Posterior vena cava (tissue), 2 donors: Measurements from ENCODE around the gene C14orf39. TPM values are rescaled to one million over a fixed set of nuclear protein-coding genes. Genes with fewer than 3 reads are reported as not detected.
"Not testable (repeated sequence)": the region's sequence is repeated elsewhere in the genome, so short reads cannot be mapped to it uniquely, and the experiment has no call there.

Experiments used
- DNase-seq: peaks from one replicate; pipeline ENCODE4 v3.0.0-alpha.2; 2020; ENCODE audit warnings: low spot score
- intact Hi-C, 2 donors: fragments of 100-400 bp; cut with DNase I; formaldehyde crosslinking; loops; one replicate each; pipeline versions ENCODE4 v1.14.1 to v1.14.2; 2022 to 2023
- total RNA-seq, 2 donors: library from RNA; stranded (reverse); fragmentation: NEBNext Ultra II Directional; extraction: Animal tissue kit (Norgen Biotek cat#: 25700); gene quantifications; one replicate each; pipeline ENCODE4 v1.2.1, GENCODE V29; 2021
- donor health status: DM: yes; HTN: yes; CAD: no.
- donor health status: DM: yes; HTN: yes; CAD: no.

The C14orf39 gene
- total RNA-seq, 2 donors from 2014 or later = 0.43 TPM; not detected in 1

- no peak for DNase-seq
- intact Hi-C loops = no loop called here
Observed at GRCh38 chr14:60505448-60505847, 19.6 kb upstream of the C14orf39 start.

GRCh38 chr14:60502541-60502940, 16.7 kb upstream of the C14orf39 start:
- intact Hi-C loops = no loop called here
- no peak for DNase-seq

GRCh38 chr14:60495946-60496345, 10.1 kb upstream of the C14orf39 start:
- intact Hi-C loops = no loop called here
- DNase-seq = no peak

- intact Hi-C loops = no loop called here
- no peak for DNase-seq
Observed at GRCh38 chr14:60490270-60490669, 4.4 kb upstream of the C14orf39 start.

GRCh38 chr14:60488175-60488574, 2.3 kb upstream of the C14orf39 start:
- intact Hi-C loops = no loop called here
- DNase-seq = no peak

- DNase-seq = no peak
- intact Hi-C loops = no loop called here
Observed at GRCh38 chr14:60487211-60487610, 1.3 kb upstream of the C14orf39 start.

GRCh38 chr14:60485057-60485597, 736 bp downstream of the C14orf39 start:
- no peak for DNase-seq
- intact Hi-C loops = no loop called here

- no peak for DNase-seq
- intact Hi-C loops = no loop called here
Observed at GRCh38 chr14:60482743-60483142, 3.1 kb downstream of the C14orf39 start.

- DNase-seq, intact Hi-C loops: not testable (repeated sequence)
Observed at GRCh38 chr14:60480248-60480647, 5.6 kb downstream of the C14orf39 start.

- no peak for DNase-seq
- intact Hi-C loops = no loop called here
Observed at GRCh38 chr14:60455875-60456274, 30.0 kb downstream of the C14orf39 start.

- intact Hi-C loops = no loop called here
- DNase-seq = no peak
Observed at GRCh38 chr14:60430276-60430675, 55.6 kb downstream of the C14orf39 start.

GRCh38 chr14:60420050-60420449, 65.8 kb downstream of the C14orf39 start:
- intact Hi-C loops = no loop called here
- no peak for DNase-seq

- DNase-seq, intact Hi-C loops: not testable (repeated sequence)
Observed at GRCh38 chr14:60397550-60397949, 88.3 kb downstream of the C14orf39 start.

GRCh38 chr14:60396718-60397343, 89.0 kb downstream of the C14orf39 start:
- DNase-seq = no peak
- intact Hi-C loops = no loop called here

Other genes starting within 250 kb of the C14orf39 start
- 10 to 100 TPM; 45.3 to 64.2 TPM for gene PPM1A, start 236.8 kb downstream of the C14orf39 start, total RNA-seq
- not detected for gene SIX6, start 23.1 kb upstream of the C14orf39 start, total RNA-seq
- 1 to 10 TPM; 4.3 TPM for gene SIX1, start 163.4 kb upstream of the C14orf39 start, total RNA-seq
- gene SIX4, start 238.3 kb upstream of the C14orf39 start, total RNA-seq = 1 to 10 TPM; 1.3 to 3.2 TPM
- gene MNAT1, start 248.7 kb upstream of the C14orf39 start, total RNA-seq = 10 to 100 TPM; 25.3 to 34.6 TPM